Adipocyte (in vitro differentiated cells): ENCODE results near the gene TRIP6.

Experiments used
- DNase-seq: peaks from one replicate; pipeline ENCODE4 v3.0.0-alpha.2; 2015; ENCODE audit warnings: low read depth
- H3K27me3 ChIP-seq: replicated peaks from 2 replicates; pipeline ENCODE4 v1.7.0; 2013; ENCODE audit warnings: mild to moderate bottlenecking, low read length, moderate library complexity; ENCODE audit not compliant: control insufficient read depth, insufficient read depth
- H3K36me3 ChIP-seq: 2 replicates; pipeline ENCODE4 v1.7.0; 2013; ENCODE audit warnings: low read length, mild to moderate bottlenecking, moderate library complexity; ENCODE audit not compliant: control insufficient read depth, insufficient read depth, severe bottlenecking
- H3K4me1 ChIP-seq: 2 replicates; pipeline ENCODE4 v1.7.0; 2013; ENCODE audit warnings: mild to moderate bottlenecking, low read length, moderate library complexity; ENCODE audit not compliant: control insufficient read depth, insufficient read depth
- H3K4me3 ChIP-seq: 2 replicates; pipeline ENCODE4 v1.7.0; 2013; ENCODE audit warnings: mild to moderate bottlenecking, low read length, moderate library complexity
- H3K9ac ChIP-seq: 2 replicates; pipeline ENCODE4 v1.7.0; 2013; ENCODE audit warnings: mild to moderate bottlenecking, low read length, moderate library complexity
- H3K9me3 ChIP-seq: 2 replicates; pipeline ENCODE4 v1.7.0; 2013; ENCODE audit warnings: mild to moderate bottlenecking, low read length, moderate library complexity; ENCODE audit not compliant: control insufficient read depth

The TRIP6 gene

DNA sequence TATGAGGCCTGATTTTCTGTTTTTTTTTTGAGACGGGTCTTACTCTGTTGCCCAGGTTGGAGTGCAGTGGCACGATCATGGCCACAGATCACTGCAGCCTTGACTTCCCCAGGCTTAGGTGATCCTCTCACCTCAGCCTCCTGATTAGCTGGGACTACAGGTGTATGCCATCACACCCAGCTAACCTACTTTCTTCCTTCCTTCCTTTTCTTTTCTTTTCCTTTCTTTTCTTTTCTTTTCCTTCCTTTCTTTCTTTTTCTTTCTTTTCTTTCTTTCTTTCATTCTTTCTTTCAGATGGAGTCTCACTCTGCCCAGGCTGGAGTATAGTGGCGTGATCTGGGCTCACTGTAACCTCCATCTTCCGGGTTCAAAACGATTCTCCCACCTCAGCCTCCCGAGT lies 11.5 kb downstream of the TRIP6 start:
- Histone ChIP-seq H3K4me1 (peaks cover 24% of the 10 kb centered on the region), H3K36me3 (peaks cover 47% of the 10 kb centered on the region), H3K9ac (no peak overlapping the region), H3K4me3 (no peak overlapping the region), H3K9me3 (no peaks in the 10 kb centered on the region), H3K27me3 (no peaks in the 10 kb centered on the region)
- no peak for DNase-seq

DNA sequence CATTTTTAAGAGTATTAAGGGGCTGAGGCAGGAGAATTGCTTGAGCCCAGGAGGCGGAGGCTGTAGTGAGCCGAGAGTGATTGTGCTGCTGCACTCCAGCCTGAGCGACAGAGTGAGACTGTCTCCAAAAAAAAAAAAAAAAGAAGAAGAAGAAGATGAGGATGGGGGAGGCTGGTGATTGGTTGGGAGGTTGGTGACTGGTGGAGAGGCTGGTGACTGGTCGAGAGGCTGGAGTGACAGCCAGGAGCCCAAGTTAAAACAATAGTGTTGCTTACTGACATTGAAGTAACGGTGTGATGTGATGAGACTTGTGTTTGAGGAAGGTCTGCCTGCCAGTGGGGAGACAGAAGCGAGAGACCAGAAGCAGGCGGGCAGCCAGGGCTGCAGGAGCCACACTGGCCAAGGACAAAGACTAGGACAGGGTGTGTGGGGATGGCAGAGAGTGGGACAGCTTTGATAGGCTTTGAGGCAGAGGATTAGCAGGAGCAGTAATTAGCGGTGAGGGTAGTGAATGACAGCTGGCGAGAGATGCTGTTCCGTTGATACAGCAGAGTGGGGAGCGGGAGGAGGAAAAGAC lies 12.6 kb downstream of the TRIP6 start:
- no peaks in the 10 kb centered on the region for H3K27me3 ChIP-seq
- DNase-seq = no peak

DNA sequence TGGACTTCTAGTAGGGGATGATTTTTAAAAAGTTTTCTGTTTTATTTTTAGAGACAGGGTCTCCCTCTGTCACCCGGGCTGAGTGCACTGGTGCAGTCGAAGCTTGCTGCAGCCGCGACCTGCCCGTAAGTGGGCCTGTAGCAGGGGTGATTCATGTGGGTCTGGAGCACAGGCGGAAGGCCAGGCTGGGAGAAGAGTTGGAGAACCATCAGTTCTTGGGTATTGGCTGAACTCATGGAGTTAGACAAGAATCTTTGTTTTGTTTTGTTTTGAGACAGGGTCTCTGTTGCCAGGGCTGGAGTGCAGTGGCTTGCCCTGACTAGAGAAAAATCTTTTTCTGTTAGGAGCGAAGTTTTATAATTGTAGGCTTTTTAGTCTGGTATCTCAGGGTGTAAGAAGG lies 13.5 kb downstream of the TRIP6 start:
- Histone ChIP-seq H3K36me3 (peaks cover 62% of the 10 kb centered on the region), H3K4me3 (no peak overlapping the region), H3K9ac (no peak overlapping the region), H3K4me1 (peaks cover 14% of the 10 kb centered on the region), H3K27me3 (no peaks in the 10 kb centered on the region), H3K9me3 (no peaks in the 10 kb centered on the region)
- DNase-seq = no peak

More for the DNA sequence above, 12.6 kb downstream of the TRIP6 start:
- Histone ChIP-seq H3K9ac (no peak overlapping the region), H3K36me3 (peaks cover 53% of the 10 kb centered on the region), H3K4me3 (no peak overlapping the region), H3K4me1 (peaks cover 14% of the 10 kb centered on the region), H3K9me3 (no peaks in the 10 kb centered on the region)

DNA sequence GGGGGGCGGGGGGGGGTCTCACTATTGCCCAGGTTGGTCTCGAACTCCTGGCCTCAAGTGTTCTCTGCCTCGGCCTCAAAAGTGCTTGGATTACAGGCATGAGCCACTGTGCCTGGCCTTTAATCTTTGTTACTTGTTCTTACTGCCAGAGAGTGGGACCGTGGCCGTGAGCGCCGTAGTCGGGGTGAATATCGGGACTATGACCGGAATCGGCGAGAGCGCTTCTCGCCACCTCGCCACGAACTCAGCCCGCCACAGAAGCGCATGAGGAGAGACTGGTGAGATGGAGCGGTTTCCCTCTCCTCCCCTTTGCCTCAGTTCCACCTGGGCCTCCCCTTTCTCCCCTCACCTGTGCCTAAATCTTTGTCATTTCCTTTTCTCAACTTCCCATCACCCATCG lies 13.9 kb downstream of the TRIP6 start:
- Histone ChIP-seq H3K9ac (no peak overlapping the region), H3K27me3 (no peaks in the 10 kb centered on the region), H3K9me3 (no peaks in the 10 kb centered on the region), H3K4me1 (peaks cover 9% of the 10 kb centered on the region), H3K36me3 (peaks cover 67% of the 10 kb centered on the region), H3K4me3 (no peak overlapping the region)
- DNase-seq = no peak

DNA sequence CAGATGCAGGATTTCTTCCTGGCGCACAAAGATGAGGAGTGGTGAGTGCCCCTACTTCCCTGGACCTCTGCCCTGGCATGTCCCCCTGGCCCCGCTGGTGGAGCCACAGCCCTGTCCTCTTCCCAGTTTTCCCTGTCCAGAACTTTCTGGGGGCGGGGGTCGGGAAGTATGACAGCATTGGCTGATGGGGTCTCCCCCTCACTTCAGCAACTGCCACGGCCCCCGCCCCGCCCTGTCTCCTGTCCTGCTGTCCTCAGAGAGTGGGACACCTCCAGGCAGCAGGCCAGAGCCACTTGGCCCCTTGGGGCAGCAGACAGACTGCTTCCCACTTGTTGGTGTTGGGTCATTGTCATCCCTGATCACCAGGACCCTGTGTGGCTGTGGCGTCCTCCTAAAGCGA lies 15.0 kb downstream of the TRIP6 start:
- Histone ChIP-seq H3K9me3 (no peaks in the 10 kb centered on the region), H3K36me3 (peaks cover 77% of the 10 kb centered on the region), H3K9ac (no peak overlapping the region), H3K4me3 (no peak overlapping the region), H3K27me3 (no peaks in the 10 kb centered on the region), H3K4me1 (no peaks in the 10 kb centered on the region)
- DNase-seq = no peak

DNA sequence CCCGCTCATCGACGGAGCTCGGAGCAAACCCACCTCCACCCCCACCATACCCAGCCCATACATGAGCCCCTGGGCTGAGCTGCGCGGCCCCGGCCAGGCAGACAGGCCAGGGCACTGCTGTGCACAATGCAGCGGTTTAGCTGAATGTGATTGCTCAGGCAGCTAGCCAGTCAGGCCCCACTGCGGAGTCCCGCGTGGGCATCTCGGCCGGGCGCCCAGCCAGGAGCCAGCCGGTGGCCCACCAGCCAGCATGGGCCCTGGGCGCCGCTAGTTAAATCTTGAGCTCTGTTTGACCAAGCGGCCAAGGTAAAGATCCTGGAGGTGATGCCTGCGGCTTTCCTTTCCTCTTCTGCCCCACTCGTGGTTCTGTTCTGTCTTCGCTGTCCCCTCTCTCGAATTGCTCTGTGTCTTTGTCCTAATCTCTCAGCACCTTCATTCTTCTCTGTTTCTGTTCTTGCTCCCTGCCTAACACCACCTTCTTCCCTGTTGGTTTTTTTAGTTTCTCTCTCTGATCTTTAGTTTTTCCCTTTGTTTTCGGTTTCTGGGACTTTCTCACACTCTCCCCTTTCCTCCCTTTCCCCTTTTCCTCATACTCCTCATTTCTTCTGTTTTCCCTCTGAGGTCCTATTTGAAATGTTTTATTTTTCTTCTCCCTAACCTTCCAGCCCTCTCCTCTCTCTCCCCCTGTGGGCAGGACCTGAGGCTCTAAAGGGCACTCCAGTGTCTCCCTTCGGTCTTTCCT lies 15.8 kb downstream of the TRIP6 start:
- no peaks in the 10 kb centered on the region for H3K27me3 ChIP-seq
- H3K4me1 ChIP-seq = peaks cover 3% of the 10 kb centered on the region
- no peak overlapping the region for H3K9ac ChIP-seq
- peaks cover 82% of the 10 kb centered on the region for H3K36me3 ChIP-seq
- no peak for DNase-seq
- no peak overlapping the region for H3K4me3 ChIP-seq
- no peaks in the 10 kb centered on the region for H3K9me3 ChIP-seq

DNA sequence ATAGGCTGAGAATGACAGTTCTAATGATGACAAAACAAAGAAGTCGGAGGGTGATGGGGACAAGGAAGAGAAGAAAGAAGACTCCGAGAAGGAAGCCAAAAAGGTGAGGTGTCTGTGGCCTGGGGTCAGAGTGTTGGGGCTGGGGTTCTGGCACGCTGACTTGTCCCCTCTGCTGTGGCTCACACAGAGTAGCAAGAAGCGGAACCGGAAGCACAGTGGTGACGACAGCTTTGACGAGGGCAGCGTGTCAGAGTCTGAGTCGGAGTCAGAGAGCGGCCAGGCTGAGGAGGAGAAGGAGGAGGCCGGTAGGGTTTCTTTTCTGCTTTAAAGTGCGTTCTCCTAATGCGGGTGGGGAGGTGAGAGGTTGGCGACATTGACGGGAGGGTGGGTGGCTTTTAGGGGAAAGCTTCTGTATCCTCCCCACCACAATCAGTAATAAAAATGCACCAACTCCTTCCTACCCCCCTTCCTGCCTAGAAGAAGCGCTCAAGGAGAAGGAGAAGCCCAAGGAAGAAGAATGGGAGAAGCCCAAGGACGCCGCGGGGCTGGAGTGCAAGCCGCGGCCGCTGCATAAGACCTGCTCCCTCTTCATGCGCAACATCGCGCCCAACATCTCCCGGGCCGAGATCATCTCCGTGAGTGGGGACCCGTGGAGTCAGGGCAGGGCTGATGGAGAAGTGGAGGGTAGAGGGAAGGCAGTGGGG lies 17.7 kb downstream of the TRIP6 start:
- Histone ChIP-seq H3K9me3 (no peaks in the 10 kb centered on the region), H3K4me1 (peaks cover 17% of the 10 kb centered on the region), H3K9ac (no peak overlapping the region), H3K27me3 (no peaks in the 10 kb centered on the region), H3K36me3 (peaks cover 79% of the 10 kb centered on the region), H3K4me3 (no peak overlapping the region)
- DNase-seq = no peak

DNA sequence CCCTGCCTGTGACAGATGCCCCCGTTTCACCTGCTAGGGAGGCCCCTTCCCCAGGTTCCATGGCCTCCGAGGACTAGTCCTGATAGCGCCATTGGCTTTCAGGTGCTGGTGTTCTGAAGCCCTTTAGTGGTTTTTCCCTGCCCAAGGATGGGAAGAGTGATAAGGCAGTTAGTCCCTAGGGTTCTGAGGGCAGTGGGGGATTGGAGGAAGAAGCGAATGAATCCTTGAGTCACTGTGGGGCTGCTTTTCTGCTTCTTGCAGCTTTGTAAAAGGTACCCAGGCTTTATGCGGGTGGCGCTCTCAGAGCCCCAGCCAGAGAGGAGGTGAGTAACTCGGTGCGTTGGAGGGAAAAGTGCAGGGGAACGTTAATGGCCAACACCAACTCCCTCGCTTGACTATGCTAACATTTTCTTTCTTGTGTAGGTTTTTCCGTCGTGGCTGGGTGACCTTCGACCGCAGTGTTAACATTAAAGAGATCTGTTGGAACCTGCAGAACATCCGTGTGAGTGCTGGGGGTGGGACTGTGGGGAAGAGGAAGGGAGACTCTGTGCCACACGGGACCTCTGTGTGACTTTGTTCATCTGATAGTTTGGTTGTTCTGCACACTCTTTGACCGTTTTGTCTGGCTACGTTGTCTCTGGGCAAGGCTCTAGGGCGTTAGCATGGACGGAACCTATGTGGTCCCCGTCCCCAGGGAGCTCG lies 18.4 kb downstream of the TRIP6 start:
- H3K9ac ChIP-seq = no peak overlapping the region
- DNase-seq = no peak
- no peaks in the 10 kb centered on the region for H3K27me3 ChIP-seq
- H3K4me3 ChIP-seq = no peak overlapping the region
- peaks cover 77% of the 10 kb centered on the region for H3K36me3 ChIP-seq
- H3K4me1 ChIP-seq = peaks cover 19% of the 10 kb centered on the region
- H3K9me3 ChIP-seq = no peaks in the 10 kb centered on the region

DNA sequence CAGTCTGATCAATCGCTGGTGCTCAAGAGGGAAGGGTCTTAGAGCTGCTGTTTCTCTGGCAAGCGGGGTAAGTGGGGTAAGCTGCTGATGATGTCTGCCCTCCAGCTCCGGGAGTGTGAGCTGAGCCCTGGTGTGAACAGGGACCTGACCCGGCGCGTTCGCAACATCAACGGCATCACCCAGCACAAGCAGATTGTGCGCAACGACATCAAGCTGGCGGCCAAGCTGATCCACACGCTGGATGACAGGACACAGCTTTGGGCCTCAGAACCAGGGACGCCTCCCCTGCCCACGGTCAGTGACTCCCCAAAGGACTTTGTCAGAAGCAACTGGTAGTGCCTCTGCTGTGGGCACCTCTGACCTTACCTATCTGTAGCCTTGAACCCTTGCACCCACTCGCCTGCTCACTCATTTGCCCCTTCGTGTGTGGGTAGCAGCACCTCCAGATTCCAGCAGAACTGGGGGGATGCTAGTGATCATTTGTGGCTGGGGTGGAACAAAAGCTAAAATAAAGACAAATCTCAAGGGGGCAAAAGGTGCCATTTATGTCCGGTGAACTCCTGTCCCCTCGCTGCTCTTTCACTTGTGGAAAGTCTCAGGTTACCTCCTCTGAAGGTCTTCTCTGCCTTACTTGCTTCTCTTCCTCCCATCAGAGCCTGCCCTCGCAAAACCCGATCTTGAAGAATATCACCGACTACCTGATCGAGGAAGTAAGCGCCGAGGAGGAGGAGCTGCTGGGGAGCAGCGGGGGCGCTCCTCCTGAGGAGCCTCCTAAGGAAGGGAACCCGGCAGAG lies 19.2 kb downstream of the TRIP6 start:
- Histone ChIP-seq H3K4me3 (no peak overlapping the region), H3K9ac (no peak overlapping the region), H3K36me3 (peaks cover 72% of the 10 kb centered on the region), H3K4me1 (peaks cover 26% of the 10 kb centered on the region), H3K9me3 (no peaks in the 10 kb centered on the region), H3K27me3 (no peaks in the 10 kb centered on the region)
- no peak for DNase-seq

DNA sequence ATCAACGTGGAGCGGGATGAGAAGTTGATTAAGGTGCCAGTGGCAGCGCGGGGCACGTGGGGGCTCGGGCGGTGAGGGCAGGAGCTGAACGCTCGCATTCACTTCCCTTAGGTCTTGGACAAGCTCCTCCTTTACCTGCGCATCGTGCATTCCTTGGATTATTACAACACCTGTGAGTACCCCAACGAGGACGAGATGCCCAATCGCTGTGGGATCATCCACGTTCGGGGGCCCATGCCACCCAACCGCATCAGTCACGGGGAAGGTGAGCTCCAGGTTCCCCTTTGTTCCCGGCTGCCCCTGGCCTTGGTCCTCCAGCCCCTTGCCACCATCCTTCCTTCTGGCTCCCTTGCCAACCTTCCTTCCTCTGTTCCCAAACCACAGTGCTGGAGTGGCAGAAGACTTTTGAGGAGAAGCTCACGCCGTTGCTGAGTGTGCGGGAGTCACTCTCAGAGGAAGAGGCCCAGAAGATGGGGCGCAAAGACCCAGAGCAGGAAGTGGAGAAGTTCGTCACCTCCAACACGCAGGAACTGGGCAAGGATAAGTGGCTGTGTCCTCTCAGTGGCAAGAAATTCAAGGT lies 19.8 kb downstream of the TRIP6 start:
- Histone ChIP-seq H3K4me3 (no peak overlapping the region), H3K9ac (no peak overlapping the region), H3K27me3 (no peaks in the 10 kb centered on the region), H3K4me1 (peaks cover 31% of the 10 kb centered on the region), H3K36me3 (peaks cover 65% of the 10 kb centered on the region), H3K9me3 (no peaks in the 10 kb centered on the region)
- no peak for DNase-seq
